Panc1 (cell line): ENCODE data around the gene PPP1R15A. TPM values are rescaled to one million over a fixed set of nuclear protein-coding genes. Genes with fewer than 3 reads are reported as not detected.
"Not testable (repeated sequence)": the region's sequence is repeated elsewhere in the genome, so short reads cannot be mapped to it uniquely, and the experiment has no call there.

Experiments used
- ATAC-seq: fragments of 200-7000 bp; cut with Tn5 transposase; 2 replicates; pipeline ENCODE4 v1.9.1; 2020; ENCODE audit warnings: mild to moderate bottlenecking, moderate library complexity
- BruUV-seq: library from RNA; stranded (reverse); fragments of 400-500 nt; replicated peaks from 2 replicates; lab custom pipeline; 2021; lab: Mats Ljungman, UMichigan
- CTCF ChIA-PET: fragments of 300-600 bp; sonication (Branson Sonifier 250); formaldehyde crosslinking; loops from one replicate; lab custom pipeline; 2022; ENCODE audit warnings: antibody characterized with exemption; lab: Charles Lee
- POLR2A ChIA-PET: fragments of 300-600 bp; sonication (Branson Sonifier 250); formaldehyde crosslinking; loops from one replicate; lab custom pipeline; 2022; ENCODE audit warnings: antibody characterized with exemption; lab: Charles Lee
- DNase-seq: peaks from one replicate; pipeline ENCODE4 v3.0.0-alpha.2; 2010; ENCODE audit warnings: low read depth, low spot score
- H3K27ac ChIP-seq: 2 replicates; pipeline ENCODE4 v1.5.1; 2011; ENCODE audit warnings: mild to moderate bottlenecking, low read length, inconsistent platforms
- H3K27me3 ChIP-seq: fragments of 200-500 bp; sonication (Bioruptor generic); 2 replicates; pipeline ENCODE4 v1.6.0; 2014; ENCODE audit warnings: low read length, inconsistent platforms; ENCODE audit not compliant: control insufficient read depth, insufficient read depth
- H3K36me3 ChIP-seq: fragments of 200-500 bp; sonication (Bioruptor generic); 2 replicates; pipeline ENCODE4 v1.5.1; 2014; ENCODE audit warnings: inconsistent platforms, mild to moderate bottlenecking, low read length, moderate library complexity; ENCODE audit not compliant: control insufficient read depth, insufficient read depth
- H3K4me1 ChIP-seq: 2 replicates; pipeline ENCODE4 v1.5.1; 2011; ENCODE audit warnings: inconsistent platforms, mild to moderate bottlenecking, low read length, moderate library complexity; ENCODE audit not compliant: control insufficient read depth, insufficient read depth
- H3K4me3 ChIP-seq, 2 experiments: 2 replicates each; pipeline ENCODE4 v1.5.1; 2011 to 2012; ENCODE audit warnings: low read depth in 2 of 2, low read length in 2 of 2, mild to moderate bottlenecking in 2 of 2, inconsistent platforms in 1 of 2, moderate library complexity in 1 of 2
- H3K9me3 ChIP-seq: fragments of 200-500 bp; sonication (Bioruptor generic); 2 replicates; pipeline ENCODE4 v1.5.1; 2014; ENCODE audit warnings: low read depth, mild to moderate bottlenecking, inconsistent platforms, low read length, moderate library complexity; ENCODE audit not compliant: control insufficient read depth, insufficient read depth
- POLR2AphosphoS5 ChIP-seq: IDR thresholded peaks from 2 replicates; pipeline ENCODE4 v1.6.1; 2012; ENCODE audit warnings: mild to moderate bottlenecking, low read depth, low read length, moderate library complexity
- SIN3A ChIP-seq: IDR thresholded peaks from 2 replicates; pipeline ENCODE4 v1.6.1; 2012; ENCODE audit warnings: low read depth, mild to moderate bottlenecking, low read length, moderate library complexity, borderline replicate concordance; ENCODE audit not compliant: insufficient read depth
- TCF7L2 ChIP-seq: IDR thresholded peaks from 2 replicates; pipeline ENCODE4 v1.6.1; 2011; ENCODE audit warnings: mild to moderate bottlenecking, low read depth, low read length, inconsistent platforms
- in situ Hi-C: cut with HindIII; loops from 2 replicates; pipeline ENCODE4 v1.10.0; 2016; ENCODE audit warnings: low sequenced_read_pairs, low pct_unique_long_range_greater_than_20kb
- intact Hi-C: fragments of 100-400 bp; cut with micrococcal nuclease; formaldehyde crosslinking; loops from one replicate; pipeline ENCODE4 v1.10.0; 2022; ENCODE audit not compliant: unreplicated experiment
- total RNA-seq: library from RNA; stranded (reverse); gene quantifications from one replicate; pipeline ENCODE4 v1.2.1, GENCODE V29; 2021; ENCODE audit not compliant: unreplicated experiment
- TF ChIP-seq, protein P1 (sequence below): fragments of 450-650 bp; IDR thresholded peaks from 2 replicates; pipeline ENCODE4 v1.5.1; 2017; ENCODE audit warnings: mild to moderate bottlenecking
- TF ChIP-seq, protein P2 (sequence below), 2 experiments: IDR thresholded peaks; 2 replicates each; pipeline ENCODE4 v1.6.1; 2011 to 2012; ENCODE audit warnings: low read depth in 2 of 2, control low read depth in 1 of 2, low read length in 1 of 2, mild to moderate bottlenecking in 1 of 2, moderate library complexity in 1 of 2; ENCODE audit not compliant: insufficient read depth in 1 of 2

Gene PPP1R15A
- total RNA-seq, 1 experiment from 2014 or later = 27.1 TPM

DNA sequence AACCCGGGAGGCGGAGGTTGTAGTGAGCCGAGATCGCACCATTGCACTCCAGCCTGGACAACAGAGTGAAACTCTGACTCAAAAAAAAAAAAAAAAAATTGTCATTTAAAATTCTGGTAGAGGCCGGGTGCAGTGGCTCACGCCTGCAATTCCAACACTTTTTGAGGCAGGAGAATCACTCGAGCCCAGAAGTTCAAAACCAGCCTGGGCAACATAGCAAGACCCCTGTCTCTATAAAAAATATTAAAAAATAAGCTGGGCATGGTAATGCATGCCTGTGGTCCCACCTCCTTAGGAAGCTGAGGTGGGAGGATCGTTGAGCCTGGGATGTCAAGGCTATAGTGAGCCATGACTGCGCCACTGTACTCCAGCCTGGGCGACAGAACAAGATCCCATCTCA is 34.1 kb downstream of the PPP1R15A start:
- no peaks in the 10 kb centered on the region for H3K27me3 ChIP-seq
- no peak for DNase-seq
- ChIA-PET CTCF (no interaction called here), POLR2A (no interaction called here)
- no TSS peak for BruUV-seq
- TF ChIP-seq POLR2AphosphoS5 (no peak), SIN3A (no peak), TCF7L2 (no peak)
- TF ChIP-seq, protein P1, sequence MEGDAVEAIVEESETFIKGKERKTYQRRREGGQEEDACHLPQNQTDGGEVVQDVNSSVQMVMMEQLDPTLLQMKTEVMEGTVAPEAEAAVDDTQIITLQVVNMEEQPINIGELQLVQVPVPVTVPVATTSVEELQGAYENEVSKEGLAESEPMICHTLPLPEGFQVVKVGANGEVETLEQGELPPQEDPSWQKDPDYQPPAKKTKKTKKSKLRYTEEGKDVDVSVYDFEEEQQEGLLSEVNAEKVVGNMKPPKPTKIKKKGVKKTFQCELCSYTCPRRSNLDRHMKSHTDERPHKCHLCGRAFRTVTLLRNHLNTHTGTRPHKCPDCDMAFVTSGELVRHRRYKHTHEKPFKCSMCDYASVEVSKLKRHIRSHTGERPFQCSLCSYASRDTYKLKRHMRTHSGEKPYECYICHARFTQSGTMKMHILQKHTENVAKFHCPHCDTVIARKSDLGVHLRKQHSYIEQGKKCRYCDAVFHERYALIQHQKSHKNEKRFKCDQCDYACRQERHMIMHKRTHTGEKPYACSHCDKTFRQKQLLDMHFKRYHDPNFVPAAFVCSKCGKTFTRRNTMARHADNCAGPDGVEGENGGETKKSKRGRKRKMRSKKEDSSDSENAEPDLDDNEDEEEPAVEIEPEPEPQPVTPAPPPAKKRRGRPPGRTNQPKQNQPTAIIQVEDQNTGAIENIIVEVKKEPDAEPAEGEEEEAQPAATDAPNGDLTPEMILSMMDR = no peak
- TF ChIP-seq, protein P2, sequence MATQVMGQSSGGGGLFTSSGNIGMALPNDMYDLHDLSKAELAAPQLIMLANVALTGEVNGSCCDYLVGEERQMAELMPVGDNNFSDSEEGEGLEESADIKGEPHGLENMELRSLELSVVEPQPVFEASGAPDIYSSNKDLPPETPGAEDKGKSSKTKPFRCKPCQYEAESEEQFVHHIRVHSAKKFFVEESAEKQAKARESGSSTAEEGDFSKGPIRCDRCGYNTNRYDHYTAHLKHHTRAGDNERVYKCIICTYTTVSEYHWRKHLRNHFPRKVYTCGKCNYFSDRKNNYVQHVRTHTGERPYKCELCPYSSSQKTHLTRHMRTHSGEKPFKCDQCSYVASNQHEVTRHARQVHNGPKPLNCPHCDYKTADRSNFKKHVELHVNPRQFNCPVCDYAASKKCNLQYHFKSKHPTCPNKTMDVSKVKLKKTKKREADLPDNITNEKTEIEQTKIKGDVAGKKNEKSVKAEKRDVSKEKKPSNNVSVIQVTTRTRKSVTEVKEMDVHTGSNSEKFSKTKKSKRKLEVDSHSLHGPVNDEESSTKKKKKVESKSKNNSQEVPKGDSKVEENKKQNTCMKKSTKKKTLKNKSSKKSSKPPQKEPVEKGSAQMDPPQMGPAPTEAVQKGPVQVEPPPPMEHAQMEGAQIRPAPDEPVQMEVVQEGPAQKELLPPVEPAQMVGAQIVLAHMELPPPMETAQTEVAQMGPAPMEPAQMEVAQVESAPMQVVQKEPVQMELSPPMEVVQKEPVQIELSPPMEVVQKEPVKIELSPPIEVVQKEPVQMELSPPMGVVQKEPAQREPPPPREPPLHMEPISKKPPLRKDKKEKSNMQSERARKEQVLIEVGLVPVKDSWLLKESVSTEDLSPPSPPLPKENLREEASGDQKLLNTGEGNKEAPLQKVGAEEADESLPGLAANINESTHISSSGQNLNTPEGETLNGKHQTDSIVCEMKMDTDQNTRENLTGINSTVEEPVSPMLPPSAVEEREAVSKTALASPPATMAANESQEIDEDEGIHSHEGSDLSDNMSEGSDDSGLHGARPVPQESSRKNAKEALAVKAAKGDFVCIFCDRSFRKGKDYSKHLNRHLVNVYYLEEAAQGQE (IDR thresholded peaks at IDR 0.05; ENCODE audit: insufficient read depth in 1 of 2, low read depth in 2 of 2, low read length in 1 of 2) = no peak
- H3K4me3 ChIP-seq = no peak overlapping the region
- in situ Hi-C loops = no loop called here
- intact Hi-C loops = no loop called here
- H3K9me3 ChIP-seq = no peaks in the 10 kb centered on the region
- no peaks in the 10 kb centered on the region for H3K36me3 ChIP-seq
- ATAC-seq = no peak
- H3K27ac ChIP-seq = no peak overlapping the region
- no peaks in the 10 kb centered on the region for H3K4me1 ChIP-seq

DNA sequence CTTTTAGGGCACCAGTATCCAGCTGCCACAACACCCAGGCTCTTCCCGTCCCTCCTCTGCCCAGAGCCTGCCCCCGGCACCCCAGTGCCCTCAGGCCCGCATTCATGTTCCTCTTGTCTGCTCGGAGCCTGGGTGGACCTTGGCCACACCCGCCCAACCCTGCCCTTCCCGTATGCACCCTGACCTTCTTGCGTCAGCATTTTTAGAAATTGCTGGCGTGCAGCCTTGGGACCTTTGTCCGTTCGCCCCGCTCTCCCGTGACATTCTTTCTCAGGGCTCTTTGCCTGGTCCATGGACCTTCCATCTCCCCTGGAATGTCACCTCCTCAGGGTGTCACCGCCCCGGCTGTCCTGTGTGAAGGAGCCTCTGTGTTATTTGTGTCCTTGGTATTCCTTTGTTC is 35.5 kb downstream of the PPP1R15A start:
- TF ChIP-seq, protein P1 = no peak
- TF ChIP-seq TCF7L2 = no peak
- ChIA-PET POLR2A (no interaction called here), CTCF (no interaction called here)
- intact Hi-C loops (no loop called here), in situ Hi-C loops (no loop called here)
- H3K4me3 ChIP-seq = no peak overlapping the region
- H3K36me3 ChIP-seq = no peaks in the 10 kb centered on the region; the same call in none of the 2 replicates
- no peaks in the 10 kb centered on the region for H3K27me3 ChIP-seq
- no peak for ATAC-seq
- no peak for DNase-seq
- H3K27ac ChIP-seq = no peak overlapping the region
- no TSS peak for BruUV-seq
- H3K4me1 ChIP-seq = no peaks in the 10 kb centered on the region
- no peaks in the 10 kb centered on the region for H3K9me3 ChIP-seq

DNA sequence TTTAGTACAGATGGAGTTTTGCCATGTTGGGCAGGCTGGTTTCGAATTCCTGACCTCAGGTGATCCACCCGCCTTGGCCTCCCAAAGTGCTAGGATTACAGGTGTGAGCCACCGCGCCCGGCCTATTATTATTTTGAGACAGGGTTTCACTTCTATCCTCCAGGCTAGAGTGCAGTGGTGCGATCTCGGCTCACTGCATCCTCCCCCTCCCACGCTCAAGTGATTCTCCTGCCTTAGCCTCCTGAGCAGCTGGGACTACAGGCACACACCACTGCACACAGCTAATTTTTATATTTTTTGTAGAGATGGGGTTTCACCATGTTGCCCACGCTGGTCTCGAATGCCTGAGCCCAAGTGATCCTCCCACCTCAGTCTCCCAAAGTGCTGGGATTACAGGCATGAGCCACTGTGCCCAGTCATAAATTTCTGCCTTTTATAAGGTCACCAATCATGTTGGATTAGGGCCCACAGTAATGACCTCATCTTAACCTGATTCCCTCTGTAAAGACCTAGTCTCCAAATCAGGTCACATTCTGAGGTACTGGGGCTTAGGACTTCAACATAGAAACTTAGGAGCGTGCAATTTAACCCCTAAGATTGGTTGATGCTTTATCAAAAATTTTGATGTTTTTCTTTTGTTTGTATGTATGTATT is 37.3 kb downstream of the PPP1R15A start:
- H3K27ac ChIP-seq, ATAC-seq, POLR2A ChIA-PET, CTCF ChIA-PET, H3K4me1 ChIP-seq, H3K4me3 ChIP-seq, intact Hi-C loops, H3K36me3 ChIP-seq, H3K9me3 ChIP-seq, BruUV-seq, H3K27me3 ChIP-seq, in situ Hi-C loops, DNase-seq: not testable (repeated sequence)
